Endothelial cell of umbilical vein (primary cell): ENCODE data around the gene SPANXN2. TPM values are rescaled to one million over a fixed set of nuclear protein-coding genes. Genes with fewer than 3 reads are reported as not detected.
"Not testable (repeated sequence)": the region's sequence is repeated elsewhere in the genome, so short reads cannot be mapped to it uniquely, and the experiment has no call there.

Source experiments
- Bru-seq: library from RNA; stranded (reverse); fragments of 400-500 nt; gene quantifications from one replicate; lab custom pipeline; 2021; lab: Mats Ljungman, UMichigan
- BruChase-seq, 2 experiments: library from RNA; stranded (reverse); fragments of 400-500 nt; gene quantifications; one replicate each; lab custom pipeline; 2021; lab: Mats Ljungman, UMichigan
- BruUV-seq: library from RNA; stranded (reverse); fragments of 400-500 nt; replicated peaks from 2 replicates; lab custom pipeline; 2021; lab: Mats Ljungman, UMichigan
- CTCF ChIA-PET: fragments of 300-600, 350-600 bp; sonication (Branson Sonifier 250); formaldehyde crosslinking; loops from one replicate; lab custom pipeline; 2021; ENCODE audit warnings: antibody characterized with exemption, inconsistent platforms; lab: Charles Lee
- POLR2A ChIA-PET: fragments of 300-600, 350-600 bp; sonication (Branson Sonifier 250); formaldehyde crosslinking; loops from one replicate; lab custom pipeline; 2021; ENCODE audit warnings: antibody characterized with exemption, inconsistent platforms; lab: Charles Lee
- DNase-seq: peaks from one replicate; pipeline ENCODE4 v3.0.0-alpha.2; 2011; ENCODE audit warnings: low read depth, low spot score
- FAIRE-seq: peaks from 2 replicates; lab custom pipeline; 2011; peaks lifted over from hg19 to GRCh38; lab: Jason Lieb, UNC
- H2AFZ ChIP-seq: 2 replicates; pipeline ENCODE4 v1.6.0; 2012; ENCODE audit warnings: low read depth, low read length, control low read depth, inconsistent platforms
- H3K27ac ChIP-seq: 2 replicates; pipeline ENCODE4 v1.5.1; 2011; ENCODE audit warnings: low read depth, mild to moderate bottlenecking, control low read depth, low read length, moderate library complexity; ENCODE audit not compliant: insufficient read depth
- H3K27me3 ChIP-seq, 2 experiments: 2 replicates each; pipeline versions ENCODE4 v1.6.0 to v1.6.1; 2011; ENCODE audit warnings: low read length in 2 of 2, mixed read lengths in 1 of 2; ENCODE audit not compliant: control insufficient read depth in 2 of 2, insufficient read depth in 2 of 2
- H3K36me3 ChIP-seq, 2 experiments: 2 replicates in 1 of 2; 3 replicates in 1 of 2; pipeline ENCODE4 v1.5.1; 2011; ENCODE audit warnings: low read length in 2 of 2, mild to moderate bottlenecking in 1 of 2, moderate library complexity in 1 of 2; ENCODE audit not compliant: control insufficient read depth in 2 of 2, insufficient read depth in 2 of 2; ENCODE audit errors: extremely low read depth in 1 of 2
- H3K4me1 ChIP-seq: 3 replicates; pipeline ENCODE4 v1.5.1; 2011; ENCODE audit warnings: mild to moderate bottlenecking, low read length; ENCODE audit not compliant: control insufficient read depth, insufficient read depth; ENCODE audit errors: extremely low read depth
- H3K4me2 ChIP-seq: 2 replicates; pipeline ENCODE4 v1.6.1; 2011; ENCODE audit warnings: low read length, control low read depth, mixed read lengths; ENCODE audit not compliant: insufficient read depth
- H3K4me3 ChIP-seq, 3 experiments: fragments of 200-600 bp in 1 of 3; sonication (generic), shearing (Covaris generic) in 1 of 3; replicated peaks in 1 of 3; 2 replicates each; pipeline ENCODE4 v1.5.1; 2011 to 2016; ENCODE audit warnings: control low read depth in 3 of 3, low read length in 3 of 3, mild to moderate bottlenecking in 2 of 3, inconsistent platforms in 1 of 3, low read depth in 1 of 3, moderate library complexity in 1 of 3; ENCODE audit not compliant: insufficient read depth in 1 of 3
- H3K79me2 ChIP-seq: 2 replicates; pipeline ENCODE4 v1.6.0; 2012; ENCODE audit warnings: low read length, inconsistent platforms; ENCODE audit not compliant: control insufficient read depth, insufficient read depth
- H3K9ac ChIP-seq: replicated peaks from 2 replicates; pipeline ENCODE3; 2011; ENCODE audit warnings: low read length, control low read depth; ENCODE audit not compliant: insufficient read depth; ENCODE audit errors: extremely low read depth
- H3K9me1 ChIP-seq: replicated peaks from 3 replicates; pipeline ENCODE4 v1.6.0; 2011; ENCODE audit warnings: mild to moderate bottlenecking, low read length; ENCODE audit not compliant: control insufficient read depth, insufficient read depth; ENCODE audit errors: extremely low read depth
- H3K9me3 ChIP-seq: replicated peaks from 2 replicates; pipeline ENCODE4 v1.5.1; 2012; ENCODE audit warnings: low read length, inconsistent platforms; ENCODE audit not compliant: control insufficient read depth, insufficient read depth
- H4K20me1 ChIP-seq: replicated peaks from 2 replicates; pipeline ENCODE3; 2011; ENCODE audit warnings: mild to moderate bottlenecking, low read length; ENCODE audit not compliant: control insufficient read depth, insufficient read depth; ENCODE audit errors: extremely low read depth
- CTCF ChIP-seq, 2 donors: IDR thresholded peaks; 1 replicate in 1 of 2; 2 replicates in 1 of 2; pipeline ENCODE4 v1.5.1; 2011; ENCODE audit warnings: low read length in 2 of 2, mild to moderate bottlenecking in 2 of 2, moderate library complexity in 2 of 2, control low read depth in 1 of 2, inconsistent platforms in 1 of 2, low read depth in 1 of 2; ENCODE audit not compliant: insufficient read depth in 1 of 2; ENCODE audit errors: extremely low read depth in 1 of 2
- FOS ChIP-seq: IDR thresholded peaks from 2 replicates; pipeline ENCODE4 v1.6.1; 2011; ENCODE audit warnings: mild to moderate bottlenecking, low read length, moderate library complexity, borderline replicate concordance; ENCODE audit not compliant: insufficient read depth
- GATA2 ChIP-seq: IDR thresholded peaks from 2 replicates; pipeline ENCODE4 v1.7.0; 2011; ENCODE audit warnings: low read depth, mild to moderate bottlenecking, moderate library complexity, mixed read lengths, low read length; ENCODE audit not compliant: insufficient read length, insufficient read depth
- POLR2A ChIP-seq: IDR thresholded peaks from 2 replicates; pipeline ENCODE4 v1.6.1; 2012; ENCODE audit warnings: low read depth, mild to moderate bottlenecking, control low read depth, low read length
- POLR2AphosphoS5 ChIP-seq: IDR thresholded peaks from 2 replicates; pipeline ENCODE4 v1.6.1; 2012; ENCODE audit warnings: low read depth, mild to moderate bottlenecking, control low read depth, low read length, moderate library complexity; ENCODE audit not compliant: insufficient read depth
- dilution Hi-C: fragments of 300-500 bp; cut with MboI; formaldehyde crosslinking; loops from one replicate; pipeline ENCODE4 v1.15.0; 2019; ENCODE audit warnings: low sequenced_read_pairs; ENCODE audit not compliant: extremely low pct_ligation_motif_present
- intact Hi-C: fragments of 100-400 bp; cut with micrococcal nuclease; formaldehyde crosslinking; loops from one replicate; pipeline ENCODE4 v1.10.0; 2022
- long read RNA-seq: library from polyadenylated mRNA; stranded (forward); transcript quantifications from one replicate; pipeline ENCODE4 v2.0.0, GENCODE V29; 2021
- polyA minus RNA-seq, 3 experiments: library from RNA; depleted of rRNA, polyadenylated mRNA; stranded (reverse); fragments of >200 nt; gene quantifications; 1 replicate in 1 of 3; 2 replicates in 2 of 3; pipeline ENCODE4 v1.2.3, GENCODE V29; 2011
- polyA plus RNA-seq, 4 experiments: library from polyadenylated mRNA; depleted of rRNA in 3 of 4; stranded (reverse) in 3 of 4; unstranded in 1 of 4; fragments of >200 nt; gene quantifications; 2 replicates each; pipeline versions ENCODE4 v1.2.1 to v1.2.3, GENCODE V29; 2011 to 2012; ENCODE audit warnings: missing spikeins in 1 of 4
- total RNA-seq: library from RNA; stranded (reverse); gene quantifications from 2 replicates; pipeline ENCODE4 v1.2.3, GENCODE V29; 2021
- TF ChIP-seq, protein P1 (sequence below): IDR thresholded peaks from 2 replicates; pipeline ENCODE4 v1.6.1; 2011; ENCODE audit not compliant: insufficient read depth, insufficient read length

SPANXN2 gene
- total RNA-seq (not detected in 2 replicates), polyA plus RNA-seq (not detected in 2 replicates), polyA minus RNA-seq (not detected in 2 replicates), Bru-seq, nascent RNA (not detected), BruChase-seq, experiment 1, labeled RNA remaining after a 6-hour chase (not detected), BruChase-seq, experiment 2, labeled RNA remaining after a 2-hour chase (not detected)
- polyA plus RNA-seq (2011; cell fraction: cytosol; rRNA removed), result not detected in 2 replicates
- polyA plus RNA-seq (2011; cell fraction: nucleus; rRNA removed), result not detected in 2 replicates
- polyA plus RNA-seq (2012), result not detected in 2 replicates
- polyA minus RNA-seq (2011; cell fraction: cytosol; rRNA and poly(A)+ RNA removed), result not detected
- polyA minus RNA-seq (2011; cell fraction: nucleus; rRNA and poly(A)+ RNA removed), result not detected in 2 replicates
- long read RNA-seq, result 0 reads

GRCh38 chrX:143720652-143721051 is at the start of gene SPANXN2:
TSS of gene SPANXN2 (minus strand) at chrX:143720752. CDS start at chrX:143720668, 84 bp downstream.
- FAIRE-seq, H2AFZ ChIP-seq, H3K27ac ChIP-seq, DNase-seq, intact Hi-C loops, dilution Hi-C loops, H4K20me1 ChIP-seq, H3K9me3 ChIP-seq, H3K4me2 ChIP-seq, H3K27me3 ChIP-seq, H3K9ac ChIP-seq, H3K9me1 ChIP-seq, H3K36me3 ChIP-seq, POLR2A ChIA-PET, H3K4me3 ChIP-seq, H3K79me2 ChIP-seq, CTCF ChIA-PET, BruUV-seq, H3K4me1 ChIP-seq: not testable (repeated sequence)

- dilution Hi-C loops, result no loop called here
- H3K4me1 ChIP-seq, result no peaks in the 10 kb centered on the region
- CTCF ChIA-PET, result no interaction called here
- no peak overlapping the region for H3K4me2 ChIP-seq
- H3K27me3 ChIP-seq, result no peaks in the 10 kb centered on the region
- H3K79me2 ChIP-seq, result no peaks in the 10 kb centered on the region
- no peaks in the 10 kb centered on the region for H3K9me1 ChIP-seq
- POLR2A ChIA-PET, result no interaction called here
- H2AFZ ChIP-seq, result no peak overlapping the region
- no peak overlapping the region for H3K27ac ChIP-seq
- H3K36me3 ChIP-seq, result no peaks in the 10 kb centered on the region
- H3K9me3 ChIP-seq, result no peaks in the 10 kb centered on the region
- no peaks in the 10 kb centered on the region for H4K20me1 ChIP-seq
- TF ChIP-seq POLR2A (no peak), FOS (no peak), POLR2AphosphoS5 (no peak), GATA2 (no peak), CTCF (IDR thresholded peaks at IDR 0.05; ENCODE audit: extremely low read depth in 1 of 2, insufficient read depth in 1 of 2, low read depth in 1 of 2, low read length in 2 of 2) (no peak)
- TF ChIP-seq, protein P1, sequence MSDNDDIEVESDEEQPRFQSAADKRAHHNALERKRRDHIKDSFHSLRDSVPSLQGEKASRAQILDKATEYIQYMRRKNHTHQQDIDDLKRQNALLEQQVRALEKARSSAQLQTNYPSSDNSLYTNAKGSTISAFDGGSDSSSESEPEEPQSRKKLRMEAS, result no peak
- no peak overlapping the region for H3K9ac ChIP-seq
- no peak for FAIRE-seq
- H3K4me3 ChIP-seq, result no peak overlapping the region
- no TSS peak for BruUV-seq
- intact Hi-C loops, result no loop called here
- no peak for DNase-seq
Measured at GRCh38 chrX:143768976-143769375, 48.4 kb upstream of the SPANXN2 start.

GRCh38 chrX:143767789-143768188 is 47.2 kb upstream of the SPANXN2 start:
- H2AFZ ChIP-seq, H3K9me1 ChIP-seq, H3K27me3 ChIP-seq, intact Hi-C loops, H3K27ac ChIP-seq, H3K9me3 ChIP-seq, H3K9ac ChIP-seq, H3K4me1 ChIP-seq, H3K79me2 ChIP-seq, H4K20me1 ChIP-seq, DNase-seq, POLR2A ChIA-PET, dilution Hi-C loops, CTCF ChIA-PET, FAIRE-seq, BruUV-seq, H3K36me3 ChIP-seq, H3K4me3 ChIP-seq, H3K4me2 ChIP-seq: not testable (repeated sequence)
